ENCODE results near the gene SLFN14.
"Not testable (repeated sequence)": the region's sequence is repeated elsewhere in the genome, so short reads cannot be mapped to it uniquely, and the experiment has no call there.

SLFN14 gene

DNA sequence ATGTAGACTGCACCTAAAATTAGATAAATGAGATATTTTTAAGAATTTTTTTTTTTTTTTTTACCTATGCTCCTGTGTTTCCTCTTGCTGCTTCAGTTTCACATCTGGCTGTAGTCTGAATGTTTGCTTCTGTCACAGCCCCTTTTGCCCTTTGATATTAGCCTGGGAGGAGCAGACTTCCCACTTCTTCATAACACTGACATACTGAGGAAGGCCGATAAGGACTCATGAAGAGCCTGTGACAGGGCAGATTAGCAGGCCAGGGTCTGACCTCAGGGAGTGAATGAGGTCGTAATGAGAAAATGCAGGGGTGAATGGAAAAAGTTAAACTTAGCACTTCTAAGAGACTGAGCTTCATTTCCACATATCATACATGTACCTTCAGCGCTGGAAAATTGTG is at the start of gene SLFN14:
TSS of gene SLFN14 (minus strand) at position 117 of the 400 bp plus-strand sequence. CDS start 2,757 bp downstream, outside the sequence.
- no peak for DNase-seq

- DNase-seq: no peak
Measured at GRCh38 chr17:35609831-35610230, 49.2 kb upstream of the SLFN14 start.

GRCh38 chr17:35607239-35607847 is 46.7 kb upstream of the SLFN14 start:
- no peak for DNase-seq

GRCh38 chr17:35605678-35606077 is 45.1 kb upstream of the SLFN14 start:
- no peak for DNase-seq

DNA sequence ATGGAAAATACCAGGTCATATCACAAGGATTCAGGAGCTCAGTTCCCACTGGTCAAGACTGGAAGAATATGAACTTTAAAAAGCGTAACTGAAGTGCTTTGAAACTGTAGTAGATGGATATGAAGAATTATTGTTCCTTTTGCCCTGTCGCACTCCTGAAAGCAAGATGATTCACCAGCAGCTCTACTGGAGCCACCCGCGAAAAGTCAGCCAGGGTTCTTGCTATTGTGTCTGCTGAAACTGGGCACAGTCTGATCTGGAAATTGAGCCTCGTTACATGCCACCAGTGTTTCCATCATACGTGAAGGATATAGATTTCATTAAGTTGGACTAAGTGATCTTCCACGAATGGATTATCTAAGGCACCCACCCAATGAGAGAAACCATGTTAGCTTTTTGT is 43.1 kb upstream of the SLFN14 start:
- no peak for DNase-seq

GRCh38 chr17:35597604-35598003 is 37.0 kb upstream of the SLFN14 start:
- DNase-seq: no peak

DNA sequence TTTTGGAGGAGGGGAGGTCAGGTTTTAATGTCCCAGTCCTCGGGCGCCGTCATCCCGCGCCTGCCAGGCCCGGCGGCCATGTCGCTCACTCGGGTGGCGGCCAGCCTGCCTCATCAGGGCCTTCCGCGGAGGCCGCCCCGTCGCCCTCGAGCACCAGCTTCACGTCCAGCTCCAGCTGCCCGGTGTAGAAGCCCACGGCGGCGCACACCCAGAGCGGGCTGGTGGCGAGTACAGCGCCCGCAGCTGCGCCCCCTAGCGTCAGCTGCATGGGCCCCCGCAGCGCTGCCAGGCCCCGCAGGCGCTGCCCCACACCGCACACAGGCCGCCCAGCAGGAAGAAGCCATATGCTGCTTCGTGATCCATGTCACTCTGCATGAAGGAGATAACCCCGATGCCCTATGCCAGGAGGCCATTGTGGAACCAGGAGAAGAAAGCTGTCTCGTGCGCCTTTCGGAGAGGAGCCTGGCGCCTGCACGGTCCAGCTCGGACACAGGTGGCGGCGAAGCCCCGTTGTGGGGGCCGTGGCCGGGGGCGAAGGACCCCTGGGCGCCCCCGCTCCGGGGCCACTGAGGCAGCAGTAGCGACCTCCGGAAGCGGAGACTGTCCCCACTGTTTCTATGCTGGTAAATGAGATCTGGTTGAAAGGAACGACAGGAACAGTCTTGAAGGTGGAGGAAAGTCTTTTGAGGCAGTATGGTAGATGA is 36.1 kb upstream of the SLFN14 start:
- no peak for DNase-seq

DNA sequence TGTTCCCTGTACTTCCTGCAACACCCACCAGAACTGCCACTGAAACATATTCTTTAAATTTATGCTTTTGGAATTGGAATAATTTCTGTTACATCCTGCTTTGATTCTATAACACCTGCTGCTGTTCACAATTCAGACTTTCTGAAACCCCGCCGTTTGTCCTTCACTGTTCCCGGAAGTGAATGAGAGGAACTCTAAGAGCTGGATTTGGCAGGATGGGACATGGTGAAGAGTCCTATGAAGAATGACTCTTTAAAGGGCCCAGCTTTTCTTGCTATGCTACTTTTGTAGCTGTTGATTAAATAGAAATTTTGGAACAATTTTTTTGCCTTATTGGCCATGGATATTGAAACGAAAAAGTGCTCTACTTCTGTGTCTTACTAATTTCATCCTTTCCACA is 35.5 kb upstream of the SLFN14 start:
- no peak for DNase-seq

DNA sequence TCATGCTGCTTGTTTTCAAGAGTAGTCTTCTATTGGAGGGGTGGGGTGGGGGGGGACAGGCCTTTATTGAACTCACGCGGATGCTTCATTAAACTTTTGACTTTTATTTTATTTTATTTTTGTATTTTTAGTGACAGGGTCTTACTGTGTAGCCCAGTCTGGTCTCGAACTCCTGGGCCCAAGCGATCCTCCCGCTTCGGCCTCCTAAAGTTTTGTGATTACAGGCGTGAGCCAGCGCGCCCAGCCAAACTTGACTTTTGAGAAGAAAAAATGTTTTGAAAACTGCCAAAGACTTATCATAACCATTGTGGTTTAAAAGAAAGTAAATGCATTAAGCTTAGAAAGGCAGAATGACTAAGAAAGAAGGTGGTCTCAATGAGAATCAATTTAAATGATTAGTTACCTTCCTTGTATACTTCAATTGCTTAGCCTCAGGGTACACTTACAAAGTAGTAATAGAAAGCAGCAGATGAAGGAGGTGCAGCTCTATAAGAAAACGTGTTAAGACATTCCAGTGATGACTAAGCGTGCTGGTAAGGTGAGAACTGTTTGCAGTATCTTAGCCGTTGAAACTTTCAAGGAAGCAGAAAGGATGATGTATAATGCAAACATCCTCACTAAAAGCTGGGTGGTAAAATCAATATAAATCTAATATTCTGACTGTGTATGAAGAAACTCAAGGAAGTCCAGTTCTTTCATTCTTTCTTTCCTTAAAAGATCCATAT is 27.7 kb upstream of the SLFN14 start:
- DNase-seq: no peak

DNA sequence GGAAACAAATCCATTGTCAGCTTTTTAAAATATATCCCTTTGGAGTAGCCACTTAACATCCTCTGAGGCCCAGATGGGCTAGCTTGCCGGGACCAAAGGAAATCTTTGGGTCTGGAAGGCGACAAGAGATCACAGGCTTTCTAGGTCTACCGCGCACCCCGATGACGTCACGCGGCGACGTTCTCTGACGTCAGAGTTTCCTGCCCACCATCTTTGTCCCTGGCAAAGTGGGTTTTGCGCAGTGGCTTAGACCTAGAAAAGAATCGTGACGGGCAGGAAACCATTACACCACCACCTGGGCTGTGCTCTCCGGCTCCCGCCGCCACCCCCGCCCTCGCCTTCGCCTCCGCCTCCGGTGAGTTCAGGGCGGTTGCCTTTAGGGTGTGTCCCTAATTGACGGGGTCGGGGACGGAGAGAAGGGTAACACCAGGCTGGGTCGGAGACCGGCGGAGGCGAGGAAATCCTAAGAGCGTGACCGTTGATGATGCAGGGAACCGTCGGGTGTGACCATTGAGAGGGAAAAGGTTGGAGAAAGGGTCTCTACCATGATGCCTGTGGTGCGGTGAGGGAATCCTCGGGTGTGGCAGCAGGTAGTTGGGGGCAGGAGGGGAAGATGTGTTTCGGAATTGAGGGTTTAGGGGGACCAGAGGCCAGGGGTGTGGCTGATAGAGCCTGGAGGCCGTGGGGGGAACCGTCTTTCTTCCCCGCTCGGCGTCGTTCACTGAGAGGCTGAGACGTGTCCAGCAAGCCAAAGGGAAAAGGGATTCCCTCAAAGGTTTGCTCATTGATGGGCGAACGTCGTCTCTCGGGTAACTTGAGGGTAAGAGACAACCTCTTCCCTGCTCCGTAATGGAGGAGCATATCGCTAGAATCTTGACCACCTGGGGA is 26.7 kb upstream of the SLFN14 start, which contains the start of gene AP2B1:
TSS of gene AP2B1 (plus strand) at position 249 of the 888 bp plus-strand sequence. CDS start 6,709 bp downstream, outside the sequence.
- DNase-seq: peak; percentile 93

GRCh38 chr17:35586569-35587073 is 26.0 kb upstream of the SLFN14 start:
- DNase-seq: no peak

DNA sequence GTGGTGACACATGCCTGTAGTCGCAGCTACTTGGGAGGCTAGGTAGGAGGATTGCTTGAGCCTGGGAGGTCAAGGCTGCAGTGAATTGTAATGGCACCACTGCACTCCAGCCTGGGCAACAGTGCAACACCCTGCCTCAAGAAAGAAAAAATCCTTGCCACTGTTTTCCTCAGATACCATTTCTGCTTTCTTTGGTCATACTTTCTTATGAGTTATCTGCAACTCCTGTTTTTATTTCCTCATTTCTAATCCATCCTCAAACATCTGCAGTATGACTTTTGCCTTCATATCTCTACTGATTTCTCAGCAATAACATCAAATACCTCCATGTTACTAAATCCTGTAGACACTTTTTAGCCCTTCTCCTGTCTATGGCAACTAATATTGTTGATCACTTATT is 23.4 kb upstream of the SLFN14 start:
- no peak for DNase-seq

GRCh38 chr17:35578929-35579432 is 18.4 kb upstream of the SLFN14 start:
- no peak for DNase-seq

DNA sequence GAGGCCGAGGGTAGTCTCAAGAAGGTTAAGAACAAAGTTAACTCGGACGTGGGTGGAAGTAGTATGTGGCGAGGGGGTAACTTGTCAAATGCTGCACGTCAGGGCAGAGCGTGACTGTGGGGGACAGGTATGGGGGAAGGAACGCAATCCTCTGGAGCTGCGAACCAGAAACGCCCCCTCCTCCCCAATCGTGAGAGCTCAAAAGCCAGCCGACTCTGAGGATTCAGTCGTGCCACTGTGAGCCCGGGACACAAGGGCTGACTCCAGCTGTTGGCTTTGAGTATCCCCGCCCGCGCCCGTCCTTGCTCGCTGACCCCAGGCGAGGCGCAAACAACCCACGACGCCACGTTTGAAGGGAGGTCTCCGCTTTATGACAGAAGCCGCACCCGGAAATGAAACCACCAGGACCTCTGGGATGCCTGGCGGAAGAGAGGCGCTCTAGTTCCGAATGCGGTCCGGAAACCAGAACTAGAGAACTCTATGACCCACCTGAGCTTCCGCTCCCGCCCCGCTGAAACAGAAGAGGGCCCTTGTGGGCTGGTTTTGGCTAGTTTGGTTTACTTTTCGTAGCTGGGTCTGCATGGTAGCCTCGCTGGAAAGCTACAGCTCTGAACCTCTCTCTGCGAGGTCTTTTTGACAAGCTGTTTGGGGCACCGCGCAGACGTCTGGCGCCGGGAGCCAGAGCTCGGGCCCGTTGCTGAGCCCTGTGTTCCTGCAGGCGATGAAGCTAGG is 17.7 kb upstream of the SLFN14 start, which contains the start of gene PEX12:
TSS of gene PEX12 (minus strand) at position 375 of the 732 bp plus-strand sequence. CDS start 550 bp downstream, outside the sequence.
- peak; percentile 85 for DNase-seq

GRCh38 chr17:35577830-35578196 is 17.2 kb upstream of the SLFN14 start:
- DNase-seq: no peak

DNA sequence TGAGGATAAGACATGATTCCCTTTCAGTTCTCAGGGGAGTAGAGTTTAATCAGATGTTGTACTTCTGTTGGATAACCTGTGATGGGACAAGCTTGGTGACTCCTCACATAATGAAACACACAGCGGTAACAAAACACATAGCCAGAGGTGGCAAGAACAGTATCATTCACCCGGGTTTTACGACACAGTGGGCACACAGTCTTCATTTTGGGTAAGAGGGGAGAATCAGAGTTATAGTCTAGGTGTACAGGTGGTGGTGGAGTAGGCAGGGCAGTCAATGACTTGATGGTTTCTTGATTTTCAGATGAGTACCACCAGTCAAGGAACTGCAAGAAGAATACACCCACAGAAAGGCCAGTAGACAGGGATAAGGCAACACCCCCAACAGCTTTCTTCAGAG is 15.1 kb upstream of the SLFN14 start:
- no peak for DNase-seq

DNA sequence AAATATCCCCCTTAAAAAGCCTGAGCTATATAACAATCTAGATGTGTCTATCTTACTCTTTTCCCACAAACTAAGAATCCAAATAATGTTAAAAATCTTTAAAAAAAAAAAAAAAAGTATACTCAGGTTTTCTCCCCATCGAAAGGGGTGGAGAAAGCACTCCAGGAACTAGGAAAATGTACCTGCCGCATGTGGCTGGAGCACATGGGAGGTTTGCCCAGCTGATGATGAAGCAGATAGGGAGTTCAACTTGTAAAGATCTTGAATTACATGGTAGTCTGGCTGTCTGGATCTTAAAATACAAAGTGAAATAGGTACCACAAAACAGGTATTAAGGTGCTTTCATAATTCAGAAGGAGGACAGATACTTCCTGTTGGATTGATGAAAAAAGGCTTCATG is 8.8 kb upstream of the SLFN14 start:
- DNase-seq: no peak

- DNase-seq: no peak
Measured at GRCh38 chr17:35568561-35568960, 7.9 kb upstream of the SLFN14 start.

DNA sequence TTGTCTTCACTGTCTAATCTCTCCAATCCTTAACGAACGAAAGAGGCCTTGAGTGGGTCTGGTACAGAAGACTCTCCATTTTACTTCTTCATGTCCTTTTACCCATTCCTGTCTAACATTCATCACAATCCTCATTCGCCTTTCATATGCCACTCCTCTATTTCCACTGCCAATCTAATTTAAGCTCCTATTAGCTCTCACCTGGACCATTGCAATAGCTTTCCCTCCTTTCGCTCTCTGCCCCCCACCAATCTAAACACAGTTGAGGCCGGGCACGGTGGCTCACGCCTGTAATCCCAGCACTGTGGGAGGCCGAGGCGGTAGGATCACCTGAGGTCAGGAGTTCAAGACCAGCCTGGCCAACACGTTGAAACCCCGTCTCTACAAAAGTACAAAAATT is 6.3 kb upstream of the SLFN14 start:
- no peak for DNase-seq

DNA sequence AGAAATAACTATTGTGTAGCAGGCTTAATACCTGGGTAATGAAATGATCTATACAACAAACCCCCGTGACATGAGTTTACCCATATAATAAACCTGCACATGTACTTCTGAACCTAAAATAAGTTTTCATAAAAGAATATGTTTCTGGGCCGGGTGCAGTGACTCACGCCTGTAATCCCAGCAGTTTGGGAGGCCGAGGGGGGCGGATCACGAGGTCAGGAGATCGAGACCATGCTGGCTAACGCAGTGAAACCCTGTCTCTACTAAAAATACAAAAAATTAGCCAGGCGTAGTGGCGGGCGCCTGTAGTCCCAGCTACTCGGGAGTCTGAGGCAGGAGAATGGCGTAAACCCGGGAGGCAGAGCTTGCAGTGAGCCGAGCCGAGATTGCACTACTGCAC is 2.6 kb upstream of the SLFN14 start:
- DNase-seq: not testable (repeated sequence)

DNA sequence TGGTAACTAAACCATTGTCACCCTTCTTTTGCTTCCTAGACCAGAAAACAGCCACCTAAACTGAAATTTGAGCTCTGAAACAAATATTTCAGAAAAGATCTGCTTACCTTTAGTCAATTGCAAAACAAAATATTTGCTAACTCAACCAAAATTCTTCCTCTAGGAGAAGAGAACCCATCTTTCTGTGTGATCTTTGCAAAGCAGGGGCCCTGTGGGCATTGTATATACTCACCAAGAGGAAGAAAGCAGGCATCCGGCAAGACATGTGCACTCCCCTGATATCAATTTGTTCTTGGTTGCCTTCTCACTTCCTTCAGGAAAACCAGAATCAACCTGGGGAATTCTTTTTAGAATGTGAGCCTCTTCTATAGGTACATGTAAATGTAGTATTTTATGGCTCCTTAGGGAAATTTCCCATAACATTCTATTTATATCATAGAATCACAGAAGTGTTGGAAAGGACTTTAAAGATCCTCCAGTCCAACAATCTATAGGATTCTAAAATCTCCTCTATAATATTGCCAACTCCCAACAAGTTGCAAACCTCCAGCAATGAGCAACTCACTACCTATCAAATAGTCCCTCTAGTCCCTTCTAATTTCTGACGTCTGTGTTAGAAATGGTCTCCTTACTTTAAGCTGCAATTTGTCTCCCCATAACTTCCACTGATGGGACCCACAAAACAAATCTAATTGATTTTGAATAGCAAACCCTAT is 966 bp downstream of the SLFN14 start:
- no peak for DNase-seq
